ENCODE data around the gene HRH3. TPM values are rescaled to one million over a fixed set of nuclear protein-coding genes. Genes with fewer than 3 reads are reported as not detected.

HRH3 gene
- total RNA-seq, 1 donor from 2014 or later: 0.52 TPM

DNA sequence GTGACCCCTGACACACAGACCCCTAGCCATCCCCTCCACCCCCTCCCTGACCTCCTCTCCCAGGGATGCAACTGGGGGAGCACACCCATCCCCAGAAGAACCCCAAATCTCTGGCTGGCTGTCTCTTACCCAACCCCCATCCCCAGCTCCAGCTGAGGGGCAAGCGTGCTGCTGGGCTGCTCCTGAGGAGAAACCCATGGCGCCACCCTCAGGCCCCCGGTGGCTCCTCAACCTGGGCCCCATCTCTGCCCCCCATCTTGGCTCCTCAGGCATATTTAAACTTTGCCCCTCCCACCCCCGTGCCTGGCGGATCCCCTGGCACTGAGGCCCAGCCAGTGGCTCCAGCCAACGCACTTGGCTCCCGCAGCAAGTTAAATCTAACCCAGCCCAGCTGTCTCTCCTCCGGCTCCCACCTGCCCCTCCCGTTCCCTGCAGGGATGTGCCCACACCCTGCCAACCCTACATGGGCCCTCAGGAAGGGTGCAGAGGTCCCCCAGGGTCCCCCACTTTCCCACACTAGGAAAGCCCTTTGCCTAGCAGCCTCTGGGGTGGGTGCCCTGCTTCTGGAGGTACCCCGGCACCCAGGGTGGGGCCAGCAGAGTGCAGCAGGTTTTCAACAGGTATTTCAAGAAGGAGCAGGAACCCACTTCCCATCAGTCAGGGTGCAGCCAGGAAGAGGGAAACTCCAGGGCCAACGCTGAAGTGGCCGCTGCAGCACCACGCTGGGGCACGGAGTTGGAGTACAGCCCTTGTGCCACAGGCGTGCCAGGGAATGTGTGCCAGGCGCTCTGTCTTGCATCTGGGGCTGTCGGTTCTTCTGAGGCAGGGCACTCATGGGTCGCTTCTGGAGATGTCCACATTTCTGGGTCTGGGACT is 12.9 kb upstream of the HRH3 start:
- Histone ChIP-seq H3K36me3 (ENCODE audit: control insufficient read depth in 3 of 3, insufficient read depth in 3 of 3, low read length in 3 of 3) (no peaks in the 10 kb centered on the region), H3K27me3 (ENCODE audit: control insufficient read depth in 3 of 3, insufficient read depth in 3 of 3, low read length in 3 of 3) (peaks cover 0 to 11% (median 2%) of the 10 kb centered on the region in 3 donors), H3K9ac (ENCODE audit: low read depth in 1 of 3, low read length in 3 of 3) (no peak overlapping the region), H3K9me3 (ENCODE audit: control insufficient read depth in 3 of 3, low read length in 3 of 3) (no peaks in the 10 kb centered on the region), H3K4me3 (ENCODE audit: low read length in 3 of 3) (no peak overlapping the region), H3K4me1 (ENCODE audit: control insufficient read depth in 3 of 3, insufficient read depth in 3 of 3, low read length in 3 of 3) (peaks cover 34 to 49% (median 39%) of the 10 kb centered on the region in 3 donors), H3K27ac (ENCODE audit: low read depth, low read length) (no peak overlapping the region)

GRCh38 chr20:62232194-62232593 is 12.1 kb upstream of the HRH3 start:
- Histone ChIP-seq H3K9ac (ENCODE audit: low read depth in 1 of 3, low read length in 3 of 3) (peak overlapping the region in 1 of 3 donors; percentile 16), H3K4me1 (ENCODE audit: control insufficient read depth in 3 of 3, insufficient read depth in 3 of 3, low read length in 3 of 3) (peaks cover 28 to 41% (median 32%) of the 10 kb centered on the region in 3 donors), H3K9me3 (ENCODE audit: control insufficient read depth in 3 of 3, low read length in 3 of 3) (no peaks in the 10 kb centered on the region), H3K27ac (ENCODE audit: low read depth, low read length) (no peak overlapping the region), H3K36me3 (ENCODE audit: control insufficient read depth in 3 of 3, insufficient read depth in 3 of 3, low read length in 3 of 3) (no peaks in the 10 kb centered on the region), H3K27me3 (ENCODE audit: control insufficient read depth in 3 of 3, insufficient read depth in 3 of 3, low read length in 3 of 3) (peaks cover 0 to 11% (median 10%) of the 10 kb centered on the region in 3 donors), H3K4me3 (ENCODE audit: low read length in 3 of 3) (no peak overlapping the region)

DNA sequence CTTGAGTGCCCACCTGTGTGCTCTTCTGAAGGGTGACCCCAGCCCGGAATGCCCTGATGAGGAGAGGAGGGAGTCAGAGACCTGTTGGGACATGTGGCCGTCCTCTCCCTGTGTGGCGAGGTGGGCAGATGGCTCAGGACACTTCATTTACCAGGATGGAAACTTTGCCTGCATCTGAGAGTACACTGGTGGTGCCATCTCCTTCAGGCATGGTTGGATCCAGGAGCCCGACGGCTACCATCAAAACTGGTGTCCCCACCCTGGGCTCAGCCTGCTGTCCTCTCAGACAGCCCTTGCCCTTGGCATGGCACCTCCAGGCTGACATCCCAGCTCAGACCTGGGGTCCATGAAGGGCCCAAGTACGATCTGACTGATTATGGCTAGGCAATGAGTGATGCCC is 11.2 kb upstream of the HRH3 start:
- H3K27me3 ChIP-seq (ENCODE audit: control insufficient read depth in 3 of 3, insufficient read depth in 3 of 3, low read length in 3 of 3): peaks cover 0 to 18% (median 11%) of the 10 kb centered on the region in 3 donors
- H3K27ac ChIP-seq (ENCODE audit: low read depth, low read length): no peak overlapping the region
- H3K4me1 ChIP-seq (ENCODE audit: control insufficient read depth in 3 of 3, insufficient read depth in 3 of 3, low read length in 3 of 3): peaks cover 28 to 32% (median 30%) of the 10 kb centered on the region in 3 donors
- H3K9me3 ChIP-seq (ENCODE audit: control insufficient read depth in 3 of 3, low read length in 3 of 3): no peaks in the 10 kb centered on the region
- no peak overlapping the region for H3K9ac ChIP-seq (ENCODE audit: low read depth in 1 of 3, low read length in 3 of 3)
- H3K4me3 ChIP-seq (ENCODE audit: low read length in 3 of 3): no peak overlapping the region
- H3K36me3 ChIP-seq (ENCODE audit: control insufficient read depth in 3 of 3, insufficient read depth in 3 of 3, low read length in 3 of 3): no peaks in the 10 kb centered on the region

DNA sequence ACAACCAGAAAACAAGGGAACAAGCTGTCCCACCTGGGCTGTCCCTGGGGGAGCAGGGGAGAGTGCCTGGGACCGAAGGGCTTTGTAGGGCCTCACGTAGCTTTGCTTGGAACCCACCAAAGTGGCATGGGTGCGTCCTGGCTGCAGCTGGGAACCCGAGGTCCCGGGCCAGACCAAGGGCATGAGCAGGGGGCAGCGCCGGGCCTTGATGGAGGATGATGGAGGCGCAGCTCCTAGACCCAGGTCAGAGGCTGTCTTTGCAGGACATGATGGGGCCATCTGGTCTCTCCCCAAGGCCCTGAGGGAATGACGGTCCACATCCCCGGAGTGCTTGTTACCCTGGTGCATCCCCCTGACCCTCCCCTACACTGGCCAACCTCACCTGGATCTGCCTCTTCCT is 10.6 kb upstream of the HRH3 start:
- H3K27ac ChIP-seq (ENCODE audit: low read depth, low read length): no peak overlapping the region
- no peak overlapping the region for H3K4me3 ChIP-seq (ENCODE audit: low read length in 3 of 3)
- no peaks in the 10 kb centered on the region for H3K36me3 ChIP-seq (ENCODE audit: control insufficient read depth in 3 of 3, insufficient read depth in 3 of 3, low read length in 3 of 3)
- peaks cover 5 to 24% (median 15%) of the 10 kb centered on the region in 3 donors for H3K27me3 ChIP-seq (ENCODE audit: control insufficient read depth in 3 of 3, insufficient read depth in 3 of 3, low read length in 3 of 3)
- H3K9ac ChIP-seq (ENCODE audit: low read depth in 1 of 3, low read length in 3 of 3): no peak overlapping the region
- no peaks in the 10 kb centered on the region for H3K9me3 ChIP-seq (ENCODE audit: control insufficient read depth in 3 of 3, low read length in 3 of 3)
- H3K4me1 ChIP-seq (ENCODE audit: control insufficient read depth in 3 of 3, insufficient read depth in 3 of 3, low read length in 3 of 3): peaks cover 24 to 27% (median 25%) of the 10 kb centered on the region in 3 donors

GRCh38 chr20:62230276-62230675 is 10.2 kb upstream of the HRH3 start:
- H3K9ac ChIP-seq (ENCODE audit: low read depth in 1 of 3, low read length in 3 of 3): no peak overlapping the region
- H3K27ac ChIP-seq (ENCODE audit: low read depth, low read length): no peak overlapping the region
- no peaks in the 10 kb centered on the region for H3K36me3 ChIP-seq (ENCODE audit: control insufficient read depth in 3 of 3, insufficient read depth in 3 of 3, low read length in 3 of 3)
- H3K4me3 ChIP-seq (ENCODE audit: low read length in 3 of 3): no peak overlapping the region
- peaks cover 7 to 25% (median 16%) of the 10 kb centered on the region in 3 donors for H3K27me3 ChIP-seq (ENCODE audit: control insufficient read depth in 3 of 3, insufficient read depth in 3 of 3, low read length in 3 of 3)
- H3K9me3 ChIP-seq (ENCODE audit: control insufficient read depth in 3 of 3, low read length in 3 of 3): no peaks in the 10 kb centered on the region
- peaks cover 20 to 23% (median 21%) of the 10 kb centered on the region in 3 donors for H3K4me1 ChIP-seq (ENCODE audit: control insufficient read depth in 3 of 3, insufficient read depth in 3 of 3, low read length in 3 of 3)

DNA sequence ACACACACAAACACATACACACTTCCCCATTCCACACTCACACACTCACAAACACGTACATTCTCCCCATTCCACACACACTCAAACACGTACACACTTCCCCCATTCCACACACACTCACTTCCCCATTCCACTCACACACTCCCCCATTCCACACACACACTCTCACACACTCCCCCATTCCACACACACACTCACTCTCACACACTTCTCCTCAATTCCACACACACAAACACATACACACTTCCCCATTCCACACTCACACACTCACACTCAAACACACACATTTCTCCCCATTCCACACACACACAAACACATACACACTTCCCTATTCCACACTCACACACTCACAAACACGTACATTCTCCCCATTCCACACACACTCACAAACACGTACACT is 9.6 kb upstream of the HRH3 start:
- H3K27me3 ChIP-seq (ENCODE audit: control insufficient read depth in 3 of 3, insufficient read depth in 3 of 3, low read length in 3 of 3): peaks cover 10 to 31% (median 20%) of the 10 kb centered on the region in 3 donors

DNA sequence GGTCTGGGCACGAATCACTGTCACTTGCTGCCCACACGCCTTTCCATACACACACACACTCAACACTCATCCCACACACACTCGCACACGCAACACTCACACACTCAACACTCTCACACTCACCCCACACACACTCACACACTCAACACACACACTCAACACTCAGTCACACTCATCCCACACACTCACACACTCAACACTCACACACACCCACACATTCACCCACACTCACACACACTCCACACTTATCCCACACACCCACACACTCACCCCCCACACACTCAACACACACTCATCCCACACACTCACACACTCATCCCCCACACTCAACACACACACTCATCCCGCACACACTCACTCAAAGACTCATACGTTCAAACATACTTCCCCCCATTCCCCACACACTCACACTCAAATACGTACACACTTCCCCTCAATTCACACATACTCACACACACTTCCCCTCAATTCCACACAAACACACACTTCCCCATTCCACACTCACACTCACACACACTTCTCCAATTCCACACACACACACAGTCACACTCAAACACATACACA is 9.0 kb upstream of the HRH3 start:
- Histone ChIP-seq H3K27ac (ENCODE audit: low read depth, low read length) (no peak overlapping the region), H3K9ac (ENCODE audit: low read depth in 1 of 3, low read length in 3 of 3) (no peak overlapping the region), H3K27me3 (ENCODE audit: control insufficient read depth in 3 of 3, insufficient read depth in 3 of 3, low read length in 3 of 3) (peaks cover 16 to 36% (median 26%) of the 10 kb centered on the region in 3 donors), H3K36me3 (ENCODE audit: control insufficient read depth in 3 of 3, insufficient read depth in 3 of 3, low read length in 3 of 3) (no peaks in the 10 kb centered on the region), H3K9me3 (ENCODE audit: control insufficient read depth in 3 of 3, low read length in 3 of 3) (no peaks in the 10 kb centered on the region), H3K4me1 (ENCODE audit: control insufficient read depth in 3 of 3, insufficient read depth in 3 of 3, low read length in 3 of 3) (peaks cover 8 to 11% (median 9%) of the 10 kb centered on the region in 3 donors), H3K4me3 (ENCODE audit: low read length in 3 of 3) (no peak overlapping the region)

More for the DNA sequence above, 9.6 kb upstream of the HRH3 start:
- no peak overlapping the region for H3K27ac ChIP-seq (ENCODE audit: low read depth, low read length)
- H3K36me3 ChIP-seq (ENCODE audit: control insufficient read depth in 3 of 3, insufficient read depth in 3 of 3, low read length in 3 of 3): no peaks in the 10 kb centered on the region
- peaks cover 14 to 17% (median 15%) of the 10 kb centered on the region in 3 donors for H3K4me1 ChIP-seq (ENCODE audit: control insufficient read depth in 3 of 3, insufficient read depth in 3 of 3, low read length in 3 of 3)
- no peak overlapping the region for H3K4me3 ChIP-seq (ENCODE audit: low read length in 3 of 3)
- H3K9me3 ChIP-seq (ENCODE audit: control insufficient read depth in 3 of 3, low read length in 3 of 3): no peaks in the 10 kb centered on the region
- no peak overlapping the region for H3K9ac ChIP-seq (ENCODE audit: low read depth in 1 of 3, low read length in 3 of 3)

GRCh38 chr20:62227977-62228958 is 8.2 kb upstream of the HRH3 start:
- Histone ChIP-seq H3K27ac (ENCODE audit: low read depth, low read length) (no peak overlapping the region), H3K36me3 (ENCODE audit: control insufficient read depth in 3 of 3, insufficient read depth in 3 of 3, low read length in 3 of 3) (no peaks in the 10 kb centered on the region), H3K9ac (ENCODE audit: low read depth in 1 of 3, low read length in 3 of 3) (no peak overlapping the region), H3K4me3 (ENCODE audit: low read length in 3 of 3) (no peak overlapping the region), H3K27me3 (ENCODE audit: control insufficient read depth in 3 of 3, insufficient read depth in 3 of 3, low read length in 3 of 3) (peaks cover 23 to 39% (median 34%) of the 10 kb centered on the region in 3 donors), H3K9me3 (ENCODE audit: control insufficient read depth in 3 of 3, low read length in 3 of 3) (no peaks in the 10 kb centered on the region), H3K4me1 (ENCODE audit: control insufficient read depth in 3 of 3, insufficient read depth in 3 of 3, low read length in 3 of 3) (peaks cover 3 to 6% (median 3%) of the 10 kb centered on the region in 3 donors)

GRCh38 chr20:62227591-62227976 is 7.5 kb upstream of the HRH3 start:
- Histone ChIP-seq H3K27me3 (ENCODE audit: control insufficient read depth in 3 of 3, insufficient read depth in 3 of 3, low read length in 3 of 3) (peaks cover 30 to 45% (median 40%) of the 10 kb centered on the region in 3 donors), H3K27ac (ENCODE audit: low read depth, low read length) (no peak overlapping the region), H3K4me1 (ENCODE audit: control insufficient read depth in 3 of 3, insufficient read depth in 3 of 3, low read length in 3 of 3) (no peaks in the 10 kb centered on the region), H3K9ac (ENCODE audit: low read depth in 1 of 3, low read length in 3 of 3) (no peak overlapping the region), H3K4me3 (ENCODE audit: low read length in 3 of 3) (no peak overlapping the region), H3K9me3 (ENCODE audit: control insufficient read depth in 3 of 3, low read length in 3 of 3) (no peaks in the 10 kb centered on the region), H3K36me3 (ENCODE audit: control insufficient read depth in 3 of 3, insufficient read depth in 3 of 3, low read length in 3 of 3) (no peaks in the 10 kb centered on the region)

All from skeletal muscle tissue (tissue), 4 donors.